Tibial artery (tissue), 4 donors: ENCODE results near the gene USH1C.

Source experiments
- DNase-seq, 2 donors: peaks; one replicate each; pipeline ENCODE4 v3.0.0-alpha.2; 2019
- H3K27ac ChIP-seq, 2 donors: fragments of 200-600 bp; sonication (generic) in 1 of 2; 1 replicate in 1 of 2; 2 replicates in 1 of 2; pipeline ENCODE4 v1.5.1; 2018 to 2019; ENCODE audit warnings: mild to moderate bottlenecking in 1 of 2
- H3K27me3 ChIP-seq, 2 donors: fragments of 200-600 bp; sonication (generic) in 1 of 2; one replicate each; pipeline versions ENCODE4 v1.5.1 to v1.6.0; 2016 to 2019
- H3K36me3 ChIP-seq, 3 donors: fragments of 200-600 bp; sonication (generic) in 2 of 3; one replicate each; pipeline ENCODE4 v1.5.1; 2016 to 2019; ENCODE audit warnings: mild to moderate bottlenecking in 2 of 3
- H3K4me1 ChIP-seq, 4 donors: fragments of 200-600 bp; sonication (generic) in 2 of 4; 1 replicate in 3 of 4; 2 replicates in 1 of 4; pipeline ENCODE4 v1.5.1; 2016 to 2019
- H3K4me3 ChIP-seq, 2 donors: fragments of 200-600 bp; sonication (generic) in 1 of 2; 1 replicate in 1 of 2; 2 replicates in 1 of 2; pipeline ENCODE4 v1.5.1; 2018 to 2019; ENCODE audit warnings: mild to moderate bottlenecking in 2 of 2
- H3K9me3 ChIP-seq, 3 donors: fragments of 200-600 bp; sonication (generic) in 1 of 3; one replicate each; pipeline ENCODE4 v1.5.1; 2016 to 2019
- CTCF ChIP-seq, 2 experiments: fragments of 200-600 bp in 1 of 2; fragments of 450-650 bp in 1 of 2; IDR thresholded peaks; one replicate each; pipeline ENCODE4 v1.5.1; 2017 to 2019; ENCODE audit warnings: antibody characterized with exemption in 2 of 2, mild to moderate bottlenecking in 1 of 2, moderate library complexity in 1 of 2
- intact Hi-C: fragments of 100-400 bp; cut with DNase I; formaldehyde crosslinking; loops from one replicate; pipeline ENCODE4 v1.15.0; 2023; ENCODE audit warnings: low total_unique reads

The USH1C gene

GRCh38 chr11:17579451-17579850 is 35.2 kb upstream of the USH1C start:
- intact Hi-C loops: no loop called here
- Histone ChIP-seq H3K4me1 (no peaks in the 10 kb centered on the region), H3K4me3 (no peak overlapping the region), H3K27me3 (peaks cover 0 to 5% of the 10 kb centered on the region in 2 donors), H3K9me3 (no peaks in the 10 kb centered on the region), H3K36me3 (no peaks in the 10 kb centered on the region), H3K27ac (no peak overlapping the region)
- no peak for DNase-seq
- TF ChIP-seq CTCF (IDR thresholded peaks at IDR 0.05): no peak

- H3K27ac ChIP-seq: no peak overlapping the region
- intact Hi-C loops: no loop called here
- DNase-seq: no peak
- no peaks in the 10 kb centered on the region for H3K9me3 ChIP-seq
- no peak overlapping the region for H3K4me3 ChIP-seq
- no peak for TF ChIP-seq CTCF (IDR thresholded peaks at IDR 0.05)
- H3K27me3 ChIP-seq: peaks cover 0 to 9% of the 10 kb centered on the region in 2 donors
- no peaks in the 10 kb centered on the region for H3K36me3 ChIP-seq
- no peaks in the 10 kb centered on the region for H3K4me1 ChIP-seq
Observed at GRCh38 chr11:17578958-17579357, 34.7 kb upstream of the USH1C start.

GRCh38 chr11:17578296-17578695 is 34.1 kb upstream of the USH1C start:
- no peak for DNase-seq
- intact Hi-C loops: no loop called here
- TF ChIP-seq CTCF (IDR thresholded peaks at IDR 0.05): no peak

GRCh38 chr11:17575431-17576425 is 31.5 kb upstream of the USH1C start:
- H3K36me3 ChIP-seq: no peaks in the 10 kb centered on the region
- intact Hi-C loops: no loop called here
- no peak overlapping the region for H3K27ac ChIP-seq
- no peaks in the 10 kb centered on the region for H3K4me1 ChIP-seq
- H3K9me3 ChIP-seq: no peaks in the 10 kb centered on the region
- no peak for DNase-seq
- peaks cover 0 to 15% of the 10 kb centered on the region in 2 donors for H3K27me3 ChIP-seq
- no peak overlapping the region for H3K4me3 ChIP-seq
- TF ChIP-seq CTCF (IDR thresholded peaks at IDR 0.05): no peak

More at GRCh38 chr11:17578296-17578695, 34.1 kb upstream of the USH1C start:
- Histone ChIP-seq H3K4me1 (no peaks in the 10 kb centered on the region), H3K27me3 (peaks cover 0 to 15% of the 10 kb centered on the region in 2 donors), H3K36me3 (no peaks in the 10 kb centered on the region), H3K4me3 (no peak overlapping the region), H3K27ac (no peak overlapping the region), H3K9me3 (no peaks in the 10 kb centered on the region)

GRCh38 chr11:17574141-17575091 is 30.2 kb upstream of the USH1C start:
- Histone ChIP-seq H3K4me3 (no peak overlapping the region), H3K9me3 (no peaks in the 10 kb centered on the region), H3K27ac (no peak overlapping the region), H3K4me1 (no peaks in the 10 kb centered on the region), H3K36me3 (no peaks in the 10 kb centered on the region), H3K27me3 (peaks cover 0 to 15% of the 10 kb centered on the region in 2 donors)
- intact Hi-C loops: no loop called here
- no peak for DNase-seq
- no peak for TF ChIP-seq CTCF (IDR thresholded peaks at IDR 0.05)
